Measurements from ENCODE around the gene FBXL13. TPM values are rescaled to one million over a fixed set of nuclear protein-coding genes. Genes with fewer than 3 reads are reported as not detected.
"Not testable (repeated sequence)": the region's sequence is repeated elsewhere in the genome, so short reads cannot be mapped to it uniquely, and the experiment has no call there.

The FBXL13 gene
- total RNA-seq, 2 donors from 2014 or later = 1.7 to 3.2 TPM

GRCh38 chr7:103083210-103083609, 8.6 kb upstream of the FBXL13 start:
- DNase-seq (ENCODE audit: low spot score) = no peak
- intact Hi-C loops (cut with DNase I) = loop anchor here in 1 of 2 donors (10.0 kb wide), 1 partner anchor 1612 kb away; no protein-coding TSS in a partner anchor

GRCh38 chr7:103082497-103082896, 7.9 kb upstream of the FBXL13 start:
- intact Hi-C loops (cut with DNase I) = loop anchor here in 1 of 2 donors (10.0 kb wide), 1 partner anchor 1612 kb away; no protein-coding TSS in a partner anchor
- no peak for DNase-seq (ENCODE audit: low spot score)

- intact Hi-C loops (cut with DNase I) = loop anchor here in 1 of 2 donors (10.0 kb wide), 1 partner anchor 1614 kb away; no protein-coding TSS in a partner anchor
- no peak for DNase-seq (ENCODE audit: low spot score)
Measured at GRCh38 chr7:103080923-103081322, 6.3 kb upstream of the FBXL13 start.

GRCh38 chr7:103079836-103080235, 5.2 kb upstream of the FBXL13 start:
- no peak for DNase-seq (ENCODE audit: low spot score)
- intact Hi-C loops (cut with DNase I) = loop anchor here in 1 of 2 donors (10.0 kb wide), 1 partner anchor 1615 kb away; no protein-coding TSS in a partner anchor

- intact Hi-C loops (cut with DNase I) = not testable (repeated sequence)
Measured at GRCh38 chr7:103078226-103078625, 3.6 kb upstream of the FBXL13 start.

GRCh38 chr7:103077318-103077717, 2.7 kb upstream of the FBXL13 start:
- intact Hi-C loops (cut with DNase I) = no loop called here
- DNase-seq (ENCODE audit: low spot score) = no peak

More at GRCh38 chr7:103078226-103078625, 3.6 kb upstream of the FBXL13 start:
- not testable (repeated sequence) for DNase-seq (ENCODE audit: low spot score)

GRCh38 chr7:103076764-103077163, 2.2 kb upstream of the FBXL13 start:
- intact Hi-C loops (cut with DNase I) = no loop called here

GRCh38 chr7:103075337-103075918, 832 bp upstream of the FBXL13 start:
- DNase-seq (ENCODE audit: low spot score) = peak; percentile 86
- intact Hi-C loops (cut with DNase I) = no loop called here

More at GRCh38 chr7:103076764-103077163, 2.2 kb upstream of the FBXL13 start:
- no peak for DNase-seq (ENCODE audit: low spot score)

- intact Hi-C loops (cut with DNase I) = no loop called here
- DNase-seq (ENCODE audit: low spot score) = no peak
Measured at GRCh38 chr7:103073989-103074518, 542 bp downstream of the FBXL13 start.

- no peak for DNase-seq (ENCODE audit: low spot score)
- intact Hi-C loops (cut with DNase I) = no loop called here
Measured at GRCh38 chr7:103071000-103071399, 3.6 kb downstream of the FBXL13 start.

GRCh38 chr7:103068414-103069403, 5.9 kb downstream of the FBXL13 start:
- intact Hi-C loops (cut with DNase I) = no loop called here
- DNase-seq (ENCODE audit: low spot score) = no peak

- intact Hi-C loops (cut with DNase I) = no loop called here
- no peak for DNase-seq (ENCODE audit: low spot score)
Measured at GRCh38 chr7:103065667-103066066, 8.9 kb downstream of the FBXL13 start.

- intact Hi-C loops (cut with DNase I) = no loop called here
- DNase-seq (ENCODE audit: low spot score) = no peak
Measured at GRCh38 chr7:103063895-103064294, 10.7 kb downstream of the FBXL13 start.

- intact Hi-C loops (cut with DNase I) = no loop called here
- no peak for DNase-seq (ENCODE audit: low spot score)
Measured at GRCh38 chr7:103059471-103059870, 15.1 kb downstream of the FBXL13 start.

- no peak for DNase-seq (ENCODE audit: low spot score)
- intact Hi-C loops (cut with DNase I) = no loop called here
Measured at GRCh38 chr7:103058122-103058521, 16.5 kb downstream of the FBXL13 start.

- intact Hi-C loops (cut with DNase I); DNase-seq (ENCODE audit: low spot score): not testable (repeated sequence)
Measured at GRCh38 chr7:103056006-103056405, 18.6 kb downstream of the FBXL13 start.

GRCh38 chr7:103051519-103051918, 23.1 kb downstream of the FBXL13 start:
- intact Hi-C loops (cut with DNase I) = no loop called here
- no peak for DNase-seq (ENCODE audit: low spot score)

GRCh38 chr7:103048833-103049232, 25.8 kb downstream of the FBXL13 start:
- intact Hi-C loops (cut with DNase I) = no loop called here
- no peak for DNase-seq (ENCODE audit: low spot score)

- DNase-seq (ENCODE audit: low spot score); intact Hi-C loops (cut with DNase I): not testable (repeated sequence)
Measured at GRCh38 chr7:103041815-103042214, 32.8 kb downstream of the FBXL13 start.

Data from posterior vena cava (tissue), 2 donors.